Measurements from ENCODE around the gene TC2N.
"Not testable (repeated sequence)": the region's sequence is repeated elsewhere in the genome, so short reads cannot be mapped to it uniquely, and the experiment has no call there.

The TC2N gene

DNA sequence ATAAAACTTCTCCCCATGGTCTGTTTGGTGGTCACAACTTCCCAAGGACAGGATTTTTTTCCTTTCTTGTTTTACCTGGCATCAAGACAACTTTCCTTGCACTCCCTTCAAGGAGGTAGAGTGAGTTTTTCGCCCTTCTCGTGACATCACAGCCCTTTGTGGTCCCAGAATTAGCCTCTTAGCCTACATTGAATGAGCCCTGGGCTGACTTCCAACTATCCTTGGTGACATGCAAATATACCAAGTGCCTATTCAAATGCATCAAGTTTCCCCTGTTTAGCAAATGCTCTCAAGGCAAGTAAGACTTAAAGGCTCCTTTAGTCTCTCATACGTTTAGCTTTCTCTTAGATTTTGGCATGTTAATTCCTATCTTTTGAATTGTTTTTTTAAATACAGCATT lies 36.6 kb downstream of the TC2N start:
- no peak for DNase-seq

DNA sequence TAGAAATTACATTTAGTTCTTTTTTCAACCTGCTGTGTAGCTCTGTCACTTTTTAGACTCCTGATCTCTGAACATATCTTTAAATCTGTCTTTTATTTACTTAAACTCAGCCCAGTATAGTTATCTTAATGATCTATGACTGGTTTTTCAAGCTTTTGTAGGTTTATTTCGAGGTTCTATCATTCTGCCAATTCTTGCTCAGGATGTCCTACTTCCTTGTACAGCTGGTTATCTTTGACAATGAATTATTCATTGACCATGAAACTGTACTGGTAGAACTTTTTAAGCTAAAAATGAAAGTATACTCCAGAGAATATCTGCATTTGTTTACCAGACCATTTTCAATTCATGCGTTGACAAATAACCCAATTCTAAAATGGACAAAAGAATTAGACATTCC lies 37.8 kb downstream of the TC2N start:
- no peak for DNase-seq

DNA sequence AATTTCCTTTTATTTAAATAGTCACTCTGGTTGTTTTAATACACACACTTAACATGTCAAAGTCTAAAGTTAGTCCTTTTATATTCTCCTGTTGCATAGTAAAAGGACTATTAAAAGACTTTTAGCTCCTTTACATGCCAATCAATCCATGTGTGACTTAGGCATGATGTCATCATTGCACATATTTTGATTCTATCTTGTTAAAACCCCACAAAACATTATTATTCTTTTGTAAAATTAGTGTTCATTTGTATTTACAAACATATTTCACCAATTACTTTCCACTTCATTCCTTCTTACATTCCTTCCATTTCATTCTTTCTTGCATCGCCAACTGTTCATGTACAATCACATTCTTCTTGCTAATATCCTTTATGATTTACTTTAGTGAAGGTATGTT lies 39.6 kb downstream of the TC2N start:
- DNase-seq: no peak

DNA sequence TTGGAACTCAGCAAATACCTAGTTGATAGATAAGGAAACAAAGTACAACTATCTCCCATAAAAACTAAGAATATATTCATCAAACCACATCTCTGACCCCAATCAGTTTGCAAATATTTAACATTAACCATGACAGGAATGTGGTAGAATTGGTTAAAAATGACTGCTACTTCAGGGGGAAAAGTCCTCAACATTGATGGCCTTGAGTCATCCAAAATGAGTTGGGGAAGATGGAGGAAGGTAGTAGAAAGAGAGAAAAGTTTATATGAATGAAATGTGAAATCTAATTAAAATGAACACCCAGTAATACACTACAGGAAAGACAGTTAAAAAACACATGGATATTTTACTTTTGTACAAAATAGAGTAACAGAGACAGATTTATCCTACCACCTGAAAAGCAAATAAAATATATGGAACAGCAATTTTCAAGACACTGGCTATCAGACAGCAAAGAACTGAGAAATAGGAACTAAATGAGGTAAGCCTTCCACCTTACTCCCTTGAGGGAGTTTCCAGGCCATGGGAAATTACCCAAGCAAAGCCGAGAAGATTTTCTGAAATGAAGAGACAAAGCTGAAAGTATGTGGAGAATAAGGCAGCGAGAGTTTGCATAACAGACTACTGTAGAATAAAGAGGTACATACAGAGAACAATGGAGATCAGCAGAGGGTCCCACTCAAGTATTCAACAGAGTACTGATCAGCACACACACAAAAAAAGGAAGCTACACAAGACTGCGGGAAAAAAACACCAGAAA lies 49.6 kb downstream of the TC2N start:
- DNase-seq: no peak

GRCh38 chr14:91814317-91814716 lies 53.0 kb downstream of the TC2N start:
- DNase-seq: no peak

- no peak for DNase-seq
These were observed 56.6 kb downstream of the TC2N start for GRCh38 chr14:91810699-91811098.

DNA sequence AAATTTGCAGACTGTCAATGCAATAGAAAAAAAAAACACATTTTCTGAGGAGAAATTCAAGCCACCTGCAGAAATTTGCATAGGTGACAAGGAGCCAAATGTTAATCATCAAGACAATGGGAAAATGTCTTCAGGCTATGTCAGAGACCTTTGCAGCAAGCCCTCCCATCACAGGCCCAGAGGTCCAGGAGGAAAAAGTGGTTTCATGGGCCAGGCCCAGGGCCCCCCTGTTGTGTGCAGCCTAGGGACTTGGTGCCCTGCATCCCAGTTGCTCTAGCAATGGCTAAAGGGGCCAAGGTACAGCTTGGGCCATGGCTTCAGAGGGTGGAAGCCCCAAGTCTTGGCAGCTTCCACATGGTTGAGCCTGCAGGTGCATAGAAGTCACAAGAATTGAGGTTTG lies 60.6 kb downstream of the TC2N start:
- DNase-seq: no peak

DNA sequence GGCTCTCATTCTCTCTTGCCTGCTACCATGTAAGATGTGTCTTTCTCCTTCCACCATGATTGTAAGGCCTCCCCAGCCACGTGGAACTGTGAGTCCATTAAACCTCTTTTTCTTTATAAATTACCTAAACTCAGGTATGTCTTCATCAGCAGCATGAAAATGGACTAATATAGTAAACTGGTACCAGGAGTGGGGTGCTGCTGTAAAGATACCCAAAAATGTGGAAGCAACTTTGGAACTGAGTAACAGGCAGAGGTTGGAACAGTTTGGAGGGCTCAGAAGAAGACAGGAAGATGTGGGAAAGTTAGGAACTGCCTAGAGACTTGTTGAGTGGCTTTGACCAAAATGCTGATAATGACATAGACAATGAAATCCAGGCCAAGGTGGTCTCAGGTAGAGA lies 61.2 kb downstream of the TC2N start:
- not testable (repeated sequence) for DNase-seq

- no peak for DNase-seq
These were observed 61.7 kb downstream of the TC2N start for GRCh38 chr14:91805659-91806058.

DNA sequence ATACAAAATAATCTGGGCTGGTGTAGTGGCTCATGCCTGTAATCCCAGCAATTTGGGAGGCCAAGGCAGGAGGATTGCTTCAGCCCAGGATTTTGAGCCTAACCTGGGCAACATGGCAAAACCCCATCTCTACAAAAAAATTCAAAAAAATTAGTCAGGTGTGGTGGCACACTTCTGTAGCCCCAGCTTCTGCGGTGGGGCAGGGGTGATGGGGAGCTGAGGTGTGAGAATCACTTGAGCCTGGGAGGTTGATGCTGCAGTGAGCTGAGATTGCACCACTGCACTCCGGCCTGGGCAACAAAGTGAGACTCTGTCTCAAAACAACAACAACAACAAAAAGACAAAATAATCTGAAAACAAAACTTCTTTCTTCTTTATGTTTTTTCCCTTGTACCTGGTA lies 66.0 kb downstream of the TC2N start:
- DNase-seq: no peak

DNA sequence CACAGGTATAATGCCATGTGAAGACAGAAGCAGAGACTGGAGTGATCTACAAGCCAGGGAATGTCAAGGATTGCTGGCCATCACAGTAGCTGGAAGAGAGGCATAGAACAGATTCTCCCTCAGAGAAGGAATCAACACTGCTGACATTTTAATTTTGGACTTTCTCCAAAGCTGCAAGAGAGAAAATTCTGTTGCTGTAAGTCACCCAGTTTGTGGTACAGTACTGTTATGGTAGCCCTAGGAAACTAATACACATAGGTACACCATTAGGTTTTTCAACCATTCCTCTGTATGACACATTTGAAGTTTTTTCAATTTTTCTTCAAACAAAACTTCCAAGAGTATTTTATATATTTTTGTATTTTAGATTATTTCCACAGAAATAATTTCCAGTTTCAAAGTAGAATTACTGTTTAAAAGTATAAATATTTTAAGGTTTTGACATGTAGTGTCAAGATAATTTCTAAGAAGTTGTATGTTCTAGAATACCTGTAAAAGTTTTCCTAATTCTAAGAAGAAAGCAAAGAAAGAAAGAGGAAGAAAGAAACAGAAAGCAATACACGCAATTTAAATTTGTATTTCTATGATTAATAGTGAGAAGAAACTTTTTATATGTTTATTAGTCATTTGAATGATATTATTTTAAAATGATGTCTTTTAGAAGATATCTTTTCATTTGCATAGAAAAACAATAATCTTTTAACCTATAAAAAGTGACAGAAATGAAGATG lies 70.6 kb downstream of the TC2N start:
- no peak for DNase-seq

- no peak for DNase-seq
These were observed 73.6 kb downstream of the TC2N start for GRCh38 chr14:91793704-91794103.

DNA sequence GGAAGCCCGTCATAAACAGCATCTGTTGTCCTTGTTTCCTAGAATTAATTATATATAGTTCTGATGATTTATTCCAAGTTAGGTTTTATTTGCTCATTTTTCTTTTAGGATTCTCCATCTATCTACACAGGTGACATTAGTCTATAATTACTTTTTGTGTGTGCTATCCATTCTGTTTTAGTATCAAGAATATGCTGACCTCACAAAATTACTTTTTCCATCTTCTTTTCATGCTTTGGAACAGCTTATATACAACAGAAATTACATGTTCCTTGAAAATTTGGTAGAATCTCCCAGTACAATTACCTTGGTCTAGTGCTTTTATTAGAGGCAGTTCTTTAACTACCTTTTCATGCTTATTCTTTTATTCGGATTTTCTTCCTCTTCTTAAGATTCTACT lies 81.1 kb downstream of the TC2N start:
- DNase-seq: no peak

- DNase-seq: no peak
These were observed 86.9 kb downstream of the TC2N start for GRCh38 chr14:91780452-91780851.

DNA sequence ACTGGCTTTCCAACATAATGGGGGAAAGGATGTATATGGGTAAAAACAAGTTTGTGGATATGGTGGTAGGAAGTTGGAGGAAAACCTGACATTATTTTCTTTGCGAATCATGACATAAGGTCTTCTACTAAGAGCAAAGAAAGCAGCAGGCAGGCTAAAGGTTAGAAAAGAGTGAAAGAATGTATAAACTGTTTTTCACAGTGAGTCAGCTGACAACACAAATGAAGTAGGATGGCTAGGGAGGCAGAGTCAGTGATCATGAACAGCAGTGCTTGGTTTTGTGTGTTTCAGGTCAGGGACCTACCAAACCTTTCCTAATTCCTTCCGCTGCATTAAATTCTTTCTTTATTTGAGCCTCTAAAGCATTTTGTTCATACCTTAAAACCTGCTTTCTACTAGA lies 89.1 kb downstream of the TC2N start:
- DNase-seq: no peak

DNA sequence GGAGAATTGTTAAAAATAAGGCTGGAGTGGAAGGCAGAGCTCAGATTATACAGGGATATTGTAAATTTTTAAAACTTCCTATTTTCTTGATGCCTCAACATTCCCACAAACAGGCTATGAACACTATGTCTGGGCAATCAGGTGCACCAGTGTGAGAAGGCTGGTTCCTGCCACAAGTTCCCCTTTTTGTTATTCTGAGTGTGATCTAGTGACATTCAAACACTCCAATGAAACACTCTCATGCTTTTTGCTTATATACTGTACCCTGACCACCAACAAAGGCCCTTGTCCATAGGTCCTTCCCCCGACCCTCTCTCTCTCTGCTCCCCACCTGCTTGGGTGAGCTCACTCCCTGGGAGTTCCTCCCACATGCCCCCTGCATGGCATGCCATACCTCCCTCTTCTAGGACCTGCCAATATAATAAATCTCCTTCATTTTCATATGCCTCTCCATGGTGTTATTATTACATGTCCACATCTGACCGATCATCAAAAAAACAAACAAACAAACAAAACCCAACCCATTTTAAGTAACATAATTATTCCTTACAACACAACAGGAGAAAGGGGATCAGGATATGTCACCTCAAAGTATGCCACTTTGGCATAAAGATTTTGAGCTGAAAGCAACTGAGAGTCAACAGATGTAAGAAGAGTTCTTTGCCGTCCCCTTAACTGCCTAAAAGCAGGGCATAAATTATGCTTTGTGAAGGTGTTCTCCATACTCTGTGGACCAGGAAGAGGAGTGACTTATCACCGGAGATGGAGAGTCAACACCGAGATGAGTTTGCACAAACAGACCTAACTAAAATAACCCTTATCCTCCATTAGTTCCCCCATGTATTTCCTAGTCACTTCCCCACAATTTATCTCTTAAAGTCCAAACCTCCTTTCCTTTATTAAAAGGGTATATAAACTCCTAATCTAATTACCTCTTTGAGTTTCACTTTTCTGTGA lies 92.9 kb downstream of the TC2N start:
- DNase-seq: no peak

- DNase-seq: no peak
These were observed 97.2 kb downstream of the TC2N start for GRCh38 chr14:91770185-91770584.

DNA sequence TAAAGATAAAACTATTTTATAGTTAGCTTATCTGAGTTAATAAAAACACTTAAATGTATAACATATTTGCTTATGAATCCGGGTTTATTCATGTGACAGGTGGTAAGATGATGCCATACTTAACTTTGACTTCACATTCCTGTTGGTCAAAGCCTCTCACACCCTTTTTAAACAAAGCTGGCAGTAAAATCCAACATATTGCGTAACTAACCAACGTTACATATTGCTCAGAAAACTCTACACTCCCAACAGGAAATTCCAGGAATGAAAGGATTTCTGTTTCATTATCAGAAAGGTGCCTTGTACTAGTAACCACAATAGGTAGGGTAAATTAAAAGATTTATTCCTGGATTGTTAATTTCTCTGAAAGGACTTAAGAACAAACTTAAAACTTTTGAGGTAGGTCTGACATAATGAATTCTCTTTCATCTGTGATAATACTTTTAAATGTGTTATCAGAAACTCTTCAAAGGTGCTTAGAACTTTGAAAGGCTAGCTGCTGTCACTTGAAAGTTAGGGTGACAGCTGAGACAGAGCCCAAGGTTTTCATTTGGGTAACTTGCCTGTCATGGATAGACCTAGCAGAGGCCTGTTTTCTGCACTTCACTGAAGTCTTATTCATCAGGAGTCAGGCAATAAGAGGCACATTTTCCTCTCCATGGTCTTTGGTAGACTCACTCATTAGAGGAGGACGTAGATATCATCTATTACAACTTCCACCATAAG lies 111.6 kb downstream of the TC2N start:
- DNase-seq: no peak

- DNase-seq: no peak
These were observed 112.5 kb downstream of the TC2N start for GRCh38 chr14:91754819-91755218.

GRCh38 chr14:91754185-91754584 lies 113.2 kb downstream of the TC2N start:
- DNase-seq: no peak

DNA sequence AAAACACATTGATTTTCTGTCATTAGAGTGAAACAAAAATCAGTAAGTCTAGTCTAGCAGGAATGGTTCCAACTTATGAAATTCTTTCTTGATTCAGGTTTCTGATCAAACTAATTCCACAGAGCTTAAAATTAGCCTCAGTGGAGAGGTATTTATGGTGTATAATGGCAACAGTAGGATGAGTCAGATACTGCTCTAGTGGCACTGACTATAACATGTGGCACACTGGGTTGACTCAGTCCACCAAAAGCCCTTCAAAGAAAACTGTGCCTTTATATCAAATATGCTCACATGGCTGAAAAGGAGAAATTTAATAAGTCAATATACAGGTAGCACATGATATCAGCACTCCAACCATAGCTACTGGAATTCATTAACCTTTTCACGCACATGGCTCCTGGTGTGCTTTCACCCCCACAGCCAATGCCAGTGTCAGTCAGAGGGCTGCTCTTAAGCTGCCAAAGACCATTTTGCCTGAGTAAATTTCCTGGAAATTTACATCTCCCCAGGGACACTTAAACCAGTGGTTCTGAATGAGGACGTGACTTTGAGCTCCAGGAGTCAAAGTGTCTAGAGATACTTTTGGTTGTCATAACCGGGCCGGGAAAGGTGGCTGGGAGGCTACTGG lies 113.7 kb downstream of the TC2N start:
- no peak for DNase-seq

DNA sequence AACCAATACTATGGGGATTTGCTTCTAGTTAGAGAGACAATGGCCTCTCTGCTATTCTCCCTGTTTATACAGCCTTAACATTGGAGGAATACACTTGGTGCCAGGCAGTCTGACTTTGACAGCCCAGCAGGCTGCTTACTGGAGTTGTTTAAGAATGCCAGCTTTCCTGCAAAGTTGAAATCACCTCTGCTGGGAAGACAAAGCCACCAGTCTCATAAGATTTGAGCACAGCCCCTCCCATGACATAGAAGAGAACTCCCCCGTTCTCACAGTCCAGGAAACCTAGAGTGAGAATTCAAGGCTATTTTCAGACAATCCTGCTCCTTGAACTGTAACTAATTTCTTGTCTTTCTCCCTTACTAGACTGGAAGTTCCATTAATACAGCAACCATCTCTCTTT lies 114.4 kb downstream of the TC2N start:
- no peak for DNase-seq
